IPS-18c (cell line): ENCODE data around the gene PKIB.
"Not testable (repeated sequence)": the region's sequence is repeated elsewhere in the genome, so short reads cannot be mapped to it uniquely, and the experiment has no call there.

Experiments
- H3K4me3 ChIP-seq: 2 replicates; pipeline ENCODE4 v1.7.0; 2013; ENCODE audit warnings: low read depth, mild to moderate bottlenecking, low read length, moderate library complexity; ENCODE audit not compliant: insufficient read depth
- H3K9me3 ChIP-seq: one replicate; pipeline ENCODE4 v1.6.1; 2013; ENCODE audit warnings: mild to moderate bottlenecking, low read length, moderate library complexity; ENCODE audit not compliant: control insufficient read depth, insufficient read depth

The PKIB gene

GRCh38 chr6:122614303-122614702 lies 4.1 kb downstream of the PKIB start:
- Histone ChIP-seq H3K4me3 (no peak overlapping the region), H3K9me3 (no peaks in the 10 kb centered on the region)

GRCh38 chr6:122615409-122615808 lies 5.2 kb downstream of the PKIB start:
- H3K4me3 ChIP-seq = no peak overlapping the region
- no peaks in the 10 kb centered on the region for H3K9me3 ChIP-seq

- no peak overlapping the region for H3K4me3 ChIP-seq
Observed at GRCh38 chr6:122616877-122617276, 6.7 kb downstream of the PKIB start.

GRCh38 chr6:122619309-122619708 lies 9.1 kb downstream of the PKIB start:
- H3K4me3 ChIP-seq = no peak overlapping the region
- H3K9me3 ChIP-seq = no peaks in the 10 kb centered on the region

More at GRCh38 chr6:122616877-122617276, 6.7 kb downstream of the PKIB start:
- H3K9me3 ChIP-seq = no peaks in the 10 kb centered on the region

GRCh38 chr6:122620428-122620827 lies 10.2 kb downstream of the PKIB start:
- Histone ChIP-seq H3K4me3 (no peak overlapping the region), H3K9me3 (no peaks in the 10 kb centered on the region)

- Histone ChIP-seq H3K9me3 (no peaks in the 10 kb centered on the region), H3K4me3 (no peak overlapping the region)
Observed at GRCh38 chr6:122620902-122621301, 10.7 kb downstream of the PKIB start.

GRCh38 chr6:122621638-122622037 lies 11.4 kb downstream of the PKIB start:
- Histone ChIP-seq H3K4me3 (no peak overlapping the region), H3K9me3 (no peaks in the 10 kb centered on the region)

GRCh38 chr6:122622479-122622878 lies 12.3 kb downstream of the PKIB start:
- Histone ChIP-seq H3K9me3 (no peaks in the 10 kb centered on the region), H3K4me3 (no peak overlapping the region)

- H3K4me3 ChIP-seq = no peak overlapping the region
- H3K9me3 ChIP-seq = no peaks in the 10 kb centered on the region
Observed at GRCh38 chr6:122623279-122623678, 13.1 kb downstream of the PKIB start.

GRCh38 chr6:122624853-122625252 lies 14.6 kb downstream of the PKIB start:
- H3K9me3 ChIP-seq = no peaks in the 10 kb centered on the region
- no peak overlapping the region for H3K4me3 ChIP-seq

- no peaks in the 10 kb centered on the region for H3K9me3 ChIP-seq
- H3K4me3 ChIP-seq = no peak overlapping the region
Observed at GRCh38 chr6:122628714-122629113, 18.5 kb downstream of the PKIB start.

- H3K4me3 ChIP-seq = no peak overlapping the region
- no peaks in the 10 kb centered on the region for H3K9me3 ChIP-seq
Observed at GRCh38 chr6:122631571-122632249, 21.5 kb downstream of the PKIB start.

- Histone ChIP-seq H3K9me3 (no peaks in the 10 kb centered on the region), H3K4me3 (no peak overlapping the region)
Observed at GRCh38 chr6:122640366-122640765, 30.2 kb downstream of the PKIB start.

GRCh38 chr6:122641819-122642218 lies 31.6 kb downstream of the PKIB start:
- Histone ChIP-seq H3K9me3 (no peaks in the 10 kb centered on the region), H3K4me3 (no peak overlapping the region)

GRCh38 chr6:122642604-122643003 lies 32.4 kb downstream of the PKIB start:
- not testable (repeated sequence) for H3K9me3 ChIP-seq, H3K4me3 ChIP-seq

- H3K9me3 ChIP-seq = peaks cover 2% of the 10 kb centered on the region
- no peak overlapping the region for H3K4me3 ChIP-seq
Observed at GRCh38 chr6:122645256-122645655, 35.1 kb downstream of the PKIB start.

GRCh38 chr6:122647765-122648164 lies 37.6 kb downstream of the PKIB start:
- Histone ChIP-seq H3K9me3 (peaks cover 2% of the 10 kb centered on the region), H3K4me3 (no peak overlapping the region)

GRCh38 chr6:122648726-122649125 lies 38.5 kb downstream of the PKIB start:
- no peak overlapping the region for H3K4me3 ChIP-seq
- peaks cover 2% of the 10 kb centered on the region for H3K9me3 ChIP-seq

GRCh38 chr6:122649701-122650100 lies 39.5 kb downstream of the PKIB start:
- H3K4me3 ChIP-seq = no peak overlapping the region
- peaks cover 2% of the 10 kb centered on the region for H3K9me3 ChIP-seq
